Activated CD8-positive, alpha-beta memory T cell treated with anti-CD3 and anti-CD28 coated beads, Interleukin-2, amount 50 U/mL, for 48 hours (primary cell): ENCODE data around the gene ARHGAP22.

Source experiments
- DNase-seq: peaks from one replicate; pipeline ENCODE4 v3.0.0-alpha.2; 2020

The ARHGAP22 gene

DNA sequence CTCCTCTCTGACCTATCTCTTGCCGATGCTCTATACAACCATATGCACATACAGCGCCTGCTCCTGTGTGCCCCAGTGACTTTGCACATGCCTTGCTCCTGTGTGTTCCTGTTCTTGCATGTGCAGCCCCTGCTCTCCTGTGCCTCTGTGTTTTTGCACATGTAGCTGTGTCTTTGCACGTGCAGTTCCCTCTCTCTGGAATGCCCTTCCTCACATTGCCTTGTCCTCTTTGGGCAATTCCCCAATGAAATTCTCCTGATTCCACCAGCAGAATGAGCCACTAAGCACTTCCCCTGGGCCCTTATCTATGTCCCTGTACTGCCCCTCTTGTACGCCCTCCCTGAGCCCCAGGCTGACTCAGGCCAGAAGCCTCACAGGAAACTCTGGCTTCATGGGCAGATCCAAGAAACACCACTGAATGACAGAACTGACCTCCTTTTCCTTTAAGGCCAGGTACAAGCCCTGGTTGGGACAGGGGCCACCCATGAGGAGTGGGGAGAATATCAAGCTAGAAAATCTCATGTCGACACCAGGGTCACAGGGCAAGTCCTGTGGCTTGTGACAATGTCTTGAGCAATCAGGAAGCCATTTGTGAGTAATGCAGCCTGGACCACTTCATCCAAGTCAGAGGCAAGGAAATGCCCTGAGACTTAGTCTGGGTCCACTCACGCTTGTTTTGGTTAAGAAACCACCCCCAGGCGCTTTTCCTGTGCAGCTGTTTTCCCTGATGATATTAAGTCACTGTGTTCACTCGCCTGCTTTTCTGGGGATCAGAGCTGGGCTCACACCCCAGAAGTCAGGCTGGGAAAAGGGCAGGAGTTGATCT, 1.9 kb upstream of the ARHGAP22 start:
- DNase-seq = no peak

- no peak for DNase-seq
Measured at GRCh38 chr10:48605786-48606529, 1.1 kb upstream of the ARHGAP22 start.

- no peak for DNase-seq
Measured at GRCh38 chr10:48604039-48604990, 558 bp downstream of the ARHGAP22 start.

DNA sequence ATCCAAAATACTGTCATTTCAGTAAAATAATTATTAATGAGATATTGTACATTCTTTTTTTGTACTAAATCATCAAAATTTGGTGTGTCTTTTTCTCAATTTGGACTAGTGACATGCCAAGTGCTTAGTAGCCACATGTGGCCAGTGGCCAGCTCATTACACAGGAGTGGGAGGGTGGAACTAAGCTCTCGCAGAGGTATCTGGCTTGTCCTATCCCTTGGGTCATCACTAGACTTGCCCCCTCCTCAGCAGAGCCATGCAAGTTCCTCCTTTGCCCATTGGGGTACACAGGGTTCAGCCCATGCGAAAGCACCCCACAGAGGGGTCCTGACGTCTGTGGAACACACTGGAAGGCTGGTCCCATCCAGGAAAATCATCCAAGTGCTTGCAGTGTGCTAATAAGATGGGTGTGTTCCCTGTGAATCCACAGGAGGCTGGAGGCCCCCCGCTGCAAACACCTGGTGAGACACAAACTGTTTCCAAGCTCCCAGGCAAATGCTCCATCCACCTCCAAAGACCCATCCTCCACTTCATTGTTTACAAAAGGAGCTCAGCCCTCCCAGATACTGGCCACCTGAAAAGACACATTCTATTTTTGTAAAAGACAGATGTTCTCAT, 1.3 kb downstream of the ARHGAP22 start:
- no peak for DNase-seq

GRCh38 chr10:48602401-48603135, 2.3 kb downstream of the ARHGAP22 start:
- DNase-seq = no peak

DNA sequence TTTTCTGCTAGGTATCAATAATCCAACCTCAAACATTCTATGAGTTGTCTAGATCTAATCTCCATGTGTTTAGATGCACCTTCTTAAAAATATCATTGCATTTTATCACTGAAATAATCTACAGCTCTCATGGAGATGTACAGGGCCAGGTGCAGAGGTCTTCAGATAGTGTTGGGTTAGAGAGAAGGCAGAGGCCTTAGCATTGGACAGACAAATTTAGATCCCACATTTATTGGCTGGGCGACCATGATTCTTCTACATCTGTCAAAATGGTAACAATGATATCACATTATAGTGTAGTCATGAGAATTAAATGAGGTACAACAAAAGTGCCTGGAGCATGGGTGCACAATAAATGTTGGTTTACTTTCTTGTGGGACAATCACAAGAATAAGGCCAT, 3.1 kb downstream of the ARHGAP22 start:
- DNase-seq = no peak

GRCh38 chr10:48600645-48601505, 4.0 kb downstream of the ARHGAP22 start:
- DNase-seq = no peak

DNA sequence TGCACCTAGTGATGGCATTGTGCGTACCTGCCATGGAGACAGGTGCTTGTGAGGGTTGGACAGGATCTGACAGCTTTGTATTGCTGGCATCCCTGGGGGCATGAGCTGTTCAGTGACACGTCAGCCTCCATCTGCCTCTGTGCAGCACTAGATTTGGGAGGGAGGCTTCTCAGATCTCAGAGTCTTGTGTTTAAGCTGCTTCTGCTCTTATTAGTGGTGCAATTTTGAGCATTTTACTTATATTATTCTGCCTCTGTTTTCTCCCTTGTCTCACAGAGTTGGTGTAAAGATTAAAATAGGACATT, 5.1 kb downstream of the ARHGAP22 start:
- DNase-seq = no peak

DNA sequence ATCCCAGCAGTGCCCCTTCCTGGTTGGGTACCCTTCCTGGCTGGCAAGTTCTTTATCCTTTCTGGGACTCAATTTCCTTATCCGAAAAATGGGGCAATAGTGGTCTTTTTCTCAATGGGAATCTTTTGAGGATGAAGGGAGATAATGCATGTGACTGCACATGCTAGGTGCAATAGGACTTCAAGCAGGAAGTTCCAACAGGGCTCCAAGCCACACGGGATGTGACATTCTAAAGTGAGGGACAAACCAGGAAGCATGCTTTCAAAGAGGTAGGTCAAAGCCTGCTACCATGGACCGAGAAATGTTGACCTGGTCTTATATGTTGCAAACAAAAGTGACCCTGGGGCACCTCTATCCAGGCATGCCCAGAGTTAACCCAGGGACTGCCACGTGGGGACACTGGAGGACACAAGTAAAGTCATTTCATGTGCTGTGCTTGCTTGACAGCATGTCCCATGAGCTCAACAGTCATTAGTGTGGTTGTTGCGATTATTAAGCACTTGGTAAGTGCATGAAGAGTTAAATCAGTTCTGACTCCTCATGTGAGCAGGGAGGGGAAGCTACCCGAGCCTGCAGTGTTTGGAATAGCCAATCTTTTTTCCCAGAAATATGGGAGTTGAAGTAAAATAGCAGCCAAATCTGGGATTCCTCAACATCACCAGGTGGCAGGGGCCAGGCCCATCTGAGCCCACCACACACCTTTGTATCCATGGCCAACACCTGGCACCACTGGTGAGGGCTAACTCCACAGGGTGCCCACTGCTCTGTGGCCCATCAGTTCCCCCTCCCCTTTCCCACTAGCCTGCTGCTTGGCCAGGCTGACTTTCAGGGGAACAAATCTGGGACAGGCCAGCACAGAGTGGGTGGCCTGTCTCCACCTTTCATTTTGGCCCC, 5.7 kb downstream of the ARHGAP22 start:
- no peak for DNase-seq

GRCh38 chr10:48598243-48598935, 6.5 kb downstream of the ARHGAP22 start:
- no peak for DNase-seq

DNA sequence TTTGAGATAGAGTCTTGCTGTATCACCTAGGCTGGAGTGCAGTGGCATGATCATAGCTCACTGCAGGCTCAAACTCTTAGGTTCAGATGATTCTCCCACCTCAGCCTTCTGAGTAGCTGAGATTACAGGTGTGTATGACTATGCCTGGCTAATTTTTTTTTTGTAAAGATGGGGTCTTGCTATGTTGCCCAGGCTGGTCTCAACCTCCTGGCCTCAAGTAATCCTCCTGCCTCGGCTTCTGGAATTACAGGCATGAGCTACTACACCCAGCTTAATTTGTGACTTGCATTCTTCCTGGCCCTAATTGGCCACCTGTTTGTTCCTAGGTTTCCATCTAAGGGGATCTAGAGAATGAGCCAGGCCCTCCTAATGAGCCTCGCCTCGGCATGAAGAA, 9.3 kb downstream of the ARHGAP22 start:
- DNase-seq = no peak

DNA sequence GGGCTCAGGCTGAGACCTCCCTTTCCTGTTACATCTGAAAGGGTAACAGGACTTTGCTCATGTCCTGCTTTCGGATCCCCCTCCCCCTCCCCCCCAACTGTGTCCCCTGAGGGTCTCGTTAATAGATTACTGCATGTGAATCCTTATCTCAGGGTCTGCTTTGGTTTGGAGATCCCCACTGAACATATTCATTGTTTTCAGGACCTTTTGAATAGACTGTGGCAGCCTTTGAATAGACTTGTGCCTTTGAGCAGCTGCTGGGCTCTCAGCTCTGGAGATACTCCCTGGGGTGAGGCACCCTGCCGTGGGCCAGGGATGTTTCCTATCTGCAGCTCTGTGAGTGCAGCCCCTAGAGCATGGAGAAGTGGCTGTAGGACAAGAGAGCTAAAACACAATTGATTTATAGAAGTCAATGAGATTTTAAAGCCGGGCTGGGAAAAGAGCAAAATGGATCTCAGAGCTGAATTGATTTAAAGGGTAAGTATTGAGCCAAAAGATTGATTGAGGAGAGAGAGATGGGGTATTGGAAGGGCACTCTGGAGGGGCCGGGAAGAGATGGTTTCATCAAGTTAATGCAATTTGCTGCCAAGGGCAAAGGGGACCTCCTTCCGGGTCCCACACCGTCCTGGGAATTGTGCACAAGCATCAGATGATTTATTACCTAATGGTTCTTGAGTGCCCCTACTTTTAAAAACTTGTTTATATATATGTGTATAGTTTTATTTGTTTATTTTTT, 9.9 kb downstream of the ARHGAP22 start:
- no peak for DNase-seq

DNA sequence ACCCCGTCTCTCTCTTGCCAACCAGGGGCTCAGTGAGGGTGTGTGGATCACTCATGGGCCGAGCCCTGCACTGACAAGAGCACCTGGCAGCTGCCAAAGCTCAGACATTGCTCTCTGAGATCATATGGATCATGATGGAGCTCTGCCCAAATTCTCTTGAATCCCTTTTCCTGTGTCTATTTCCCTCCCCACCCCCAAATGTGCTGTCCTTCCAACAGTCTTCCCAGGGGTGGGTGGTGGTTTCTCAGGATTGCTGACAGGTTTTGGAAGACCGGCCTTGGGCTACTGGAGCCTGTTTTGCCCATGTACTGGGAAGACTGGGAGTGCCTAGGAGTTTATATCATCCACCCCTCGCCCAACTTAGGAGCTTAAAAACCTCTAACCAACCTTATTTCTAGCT, 10.5 kb downstream of the ARHGAP22 start:
- DNase-seq = no peak

- no peak for DNase-seq
Measured at GRCh38 chr10:48592346-48592745, 12.5 kb downstream of the ARHGAP22 start.

DNA sequence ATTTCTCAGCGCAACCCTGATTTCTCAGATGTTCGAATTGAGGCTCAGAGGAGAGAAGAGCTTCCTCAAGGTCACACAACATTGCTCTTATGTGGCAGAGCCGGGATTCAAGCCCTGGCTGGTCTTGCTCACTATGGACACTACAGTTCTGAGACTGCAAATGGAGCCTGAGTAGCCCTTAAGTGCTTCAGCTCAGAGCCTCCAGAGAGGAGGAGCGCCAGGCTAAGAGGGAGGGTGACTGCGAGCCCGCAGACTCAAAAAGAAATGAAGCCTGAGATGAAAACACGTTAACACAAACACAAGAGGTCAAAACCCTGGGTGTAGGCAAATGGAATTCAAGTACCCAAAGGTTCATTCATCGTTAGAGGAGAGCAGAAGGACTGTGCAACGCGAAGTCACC, 13.9 kb downstream of the ARHGAP22 start:
- DNase-seq = no peak

DNA sequence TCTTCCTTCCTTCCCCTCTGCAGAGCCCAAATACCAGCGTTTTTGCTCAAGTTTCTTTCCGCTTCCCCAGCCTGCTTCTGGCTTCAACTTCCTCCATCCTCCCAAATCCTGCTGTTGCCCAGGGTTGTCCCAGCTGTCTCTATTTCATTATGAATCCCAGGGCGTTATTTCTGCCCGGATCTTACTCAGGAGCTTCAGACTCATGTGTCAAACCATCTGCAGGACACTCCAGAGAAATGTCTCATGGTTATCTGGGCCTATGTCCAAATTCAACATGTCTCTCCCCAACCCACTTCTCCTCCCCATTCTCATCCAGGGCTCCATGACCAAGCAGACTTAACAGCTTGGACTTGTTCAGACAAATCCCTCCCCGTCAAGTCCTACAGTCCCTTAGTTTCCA, 15.6 kb downstream of the ARHGAP22 start:
- no peak for DNase-seq

- no peak for DNase-seq
Measured at GRCh38 chr10:48587819-48588218, 17.1 kb downstream of the ARHGAP22 start.

- no peak for DNase-seq
Measured at GRCh38 chr10:48587101-48587500, 17.8 kb downstream of the ARHGAP22 start.

- no peak for DNase-seq
Measured at GRCh38 chr10:48582970-48583369, 21.9 kb downstream of the ARHGAP22 start.
